Measurements from ENCODE around the gene ATP6V0A1. TPM values are rescaled to one million over a fixed set of nuclear protein-coding genes. Genes with fewer than 3 reads are reported as not detected.
"Not testable (repeated sequence)": the region's sequence is repeated elsewhere in the genome, so short reads cannot be mapped to it uniquely, and the experiment has no call there.

Gene ATP6V0A1
- total RNA-seq, 1 donor = 40.0 TPM

- DNase-seq (ENCODE audit: low read depth) = no peak
- no peak overlapping the region for H3K4me3 ChIP-seq (ENCODE audit: low read depth, low read length)
- TF ChIP-seq CTCF (IDR thresholded peaks at IDR 0.05; ENCODE audit: insufficient read depth, low read length) = no peak
Measured at GRCh38 chr17:42477173-42477572, 18.5 kb downstream of the ATP6V0A1 start.

- not testable (repeated sequence) for DNase-seq (ENCODE audit: low read depth); H3K4me3 ChIP-seq (ENCODE audit: low read depth, low read length)
Measured at GRCh38 chr17:42477824-42478223, 19.1 kb downstream of the ATP6V0A1 start.

GRCh38 chr17:42484304-42484703 is 25.6 kb downstream of the ATP6V0A1 start:
- DNase-seq (ENCODE audit: low read depth) = no peak
- TF ChIP-seq CTCF (IDR thresholded peaks at IDR 0.05; ENCODE audit: insufficient read depth, low read length) = no peak
- no peak overlapping the region for H3K4me3 ChIP-seq (ENCODE audit: low read depth, low read length)

- no peak for TF ChIP-seq CTCF (IDR thresholded peaks at IDR 0.05; ENCODE audit: insufficient read depth, low read length)
- no peak overlapping the region for H3K4me3 ChIP-seq (ENCODE audit: low read depth, low read length)
- no peak for DNase-seq (ENCODE audit: low read depth)
Measured at GRCh38 chr17:42485680-42486079, 27.0 kb downstream of the ATP6V0A1 start.

GRCh38 chr17:42488032-42488431 is 29.4 kb downstream of the ATP6V0A1 start:
- no peak for DNase-seq (ENCODE audit: low read depth)
- TF ChIP-seq CTCF (IDR thresholded peaks at IDR 0.05; ENCODE audit: insufficient read depth, low read length) = no peak
- H3K4me3 ChIP-seq (ENCODE audit: low read depth, low read length) = no peak overlapping the region

GRCh38 chr17:42493319-42493718 is 34.6 kb downstream of the ATP6V0A1 start:
- H3K4me3 ChIP-seq (ENCODE audit: low read depth, low read length) = no peak overlapping the region
- no peak for DNase-seq (ENCODE audit: low read depth)
- TF ChIP-seq CTCF (IDR thresholded peaks at IDR 0.05; ENCODE audit: insufficient read depth, low read length) = no peak

- H3K4me3 ChIP-seq (ENCODE audit: low read depth, low read length) = no peak overlapping the region
- DNase-seq (ENCODE audit: low read depth) = no peak
- no peak for TF ChIP-seq CTCF (IDR thresholded peaks at IDR 0.05; ENCODE audit: insufficient read depth, low read length)
Measured at GRCh38 chr17:42494673-42495072, 36.0 kb downstream of the ATP6V0A1 start.

Measured in fibroblast of the aortic adventitia (primary cell).